KOPT-K1 (cell line): ENCODE measurements around the gene MSANTD2.
A peak's percentile ranks its signal among the peaks of the same experiment; 100 is the strongest.
"Not testable (repeated sequence)": the region's sequence is repeated elsewhere in the genome, so short reads cannot be mapped to it uniquely, and the experiment has no call there.

Source experiments
- H3K27ac ChIP-seq: fragments of 200-600 bp; sonication (generic); 2 replicates; pipeline ENCODE4 v1.5.1; 2016; ENCODE audit warnings: antibody characterized with exemption, mild to moderate bottlenecking, low read depth, low read length; ENCODE audit not compliant: poor library complexity, severe bottlenecking
- H3K36me3 ChIP-seq: fragments of 200-600 bp; sonication (generic); 2 replicates; pipeline ENCODE4 v1.5.1; 2017; ENCODE audit warnings: antibody characterized with exemption, mild to moderate bottlenecking, low read length, moderate library complexity; ENCODE audit not compliant: insufficient read depth
- H3K9me3 ChIP-seq: fragments of 200-600 bp; sonication (generic); 2 replicates; pipeline ENCODE4 v1.5.1; 2017; ENCODE audit warnings: antibody characterized with exemption, low read length, mild to moderate bottlenecking; ENCODE audit not compliant: insufficient read depth, poor library complexity, severe bottlenecking

MSANTD2 gene

DNA sequence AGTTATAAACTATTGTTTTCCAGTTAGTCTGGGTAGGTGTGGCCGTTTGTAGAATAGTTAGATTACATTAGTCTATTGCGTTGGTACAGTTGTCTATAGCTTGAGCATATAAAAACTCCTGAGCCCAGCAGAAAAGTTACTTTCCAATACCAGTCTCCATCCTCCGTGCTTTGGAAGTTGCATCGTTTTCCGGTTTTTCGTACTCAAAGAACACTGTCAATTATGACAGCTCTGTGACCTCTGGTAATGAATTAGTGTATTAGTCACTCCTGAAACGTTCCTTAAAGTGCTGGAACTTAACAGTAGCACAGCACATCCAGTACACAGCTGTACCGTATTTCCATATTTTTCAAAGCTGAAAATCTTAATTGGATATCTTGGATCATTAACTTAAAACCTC lies 808 bp upstream of the MSANTD2 start:
- Histone ChIP-seq H3K9me3 (no peaks in the 10 kb centered on the region), H3K36me3 (no peaks in the 10 kb centered on the region), H3K27ac (no peak overlapping the region)

DNA sequence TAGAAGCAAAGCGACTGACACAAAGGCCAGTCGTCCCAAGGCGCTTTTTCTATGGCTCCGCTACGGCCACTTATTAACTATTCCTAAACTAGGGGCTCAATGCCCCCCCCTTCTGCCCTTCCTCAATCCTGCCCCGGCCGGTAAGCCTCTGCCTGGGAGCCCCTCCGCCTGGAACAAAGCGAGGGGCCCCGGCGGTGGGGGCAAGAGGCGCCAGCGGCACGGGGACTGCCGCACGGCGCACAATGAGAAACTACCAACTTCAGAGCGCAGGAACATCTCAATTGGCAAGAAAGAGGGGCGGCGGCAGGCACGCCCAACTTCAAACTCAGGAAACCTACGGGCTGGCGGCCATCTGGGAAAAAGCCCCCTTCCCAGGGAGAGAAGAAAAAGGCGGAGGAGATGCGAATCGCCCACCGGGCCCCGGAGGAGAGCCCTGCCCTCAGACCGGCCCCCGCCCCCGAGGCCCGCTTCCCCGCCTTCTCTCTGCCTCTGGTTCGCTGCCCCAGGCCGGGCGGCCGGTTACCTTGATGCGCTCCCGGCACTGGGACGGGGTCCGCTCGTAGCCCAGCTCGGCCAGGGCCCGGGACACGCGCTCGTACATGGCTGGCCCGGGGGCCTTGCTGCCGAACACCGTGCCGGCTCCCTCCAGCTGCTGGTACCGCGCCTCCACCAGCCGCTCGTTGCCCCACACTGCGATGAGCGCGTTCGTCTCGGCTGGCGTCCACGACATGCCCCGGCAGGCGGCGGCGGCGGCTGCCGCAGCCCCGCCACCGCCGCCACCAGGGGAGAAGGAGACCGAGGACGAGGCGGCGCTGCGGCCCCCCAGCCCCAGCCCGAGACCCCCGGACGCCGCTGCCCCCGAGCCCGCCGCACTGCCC lies 619 bp downstream of the MSANTD2 start:
- Histone ChIP-seq H3K27ac (peak overlapping the region; percentile 61), H3K36me3 (no peaks in the 10 kb centered on the region), H3K9me3 (no peaks in the 10 kb centered on the region)

DNA sequence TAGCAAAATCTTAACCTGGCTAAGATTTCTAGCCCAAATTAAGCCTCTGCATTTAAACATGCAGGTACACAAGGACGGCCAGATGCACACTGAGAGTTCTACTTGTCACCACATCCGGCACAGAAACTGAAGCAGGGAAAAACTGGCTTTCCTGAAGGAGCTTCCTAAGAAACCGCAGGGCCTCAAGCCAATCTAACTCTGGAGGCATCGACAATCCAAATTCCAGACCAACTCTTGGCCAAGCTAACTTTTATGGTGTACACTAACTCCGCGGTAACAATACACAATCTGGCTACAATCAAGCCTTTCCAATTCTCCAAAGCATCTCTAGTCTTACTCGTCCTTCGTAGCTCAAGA lies 1.2 kb downstream of the MSANTD2 start:
- H3K27ac ChIP-seq: no peak overlapping the region

DNA sequence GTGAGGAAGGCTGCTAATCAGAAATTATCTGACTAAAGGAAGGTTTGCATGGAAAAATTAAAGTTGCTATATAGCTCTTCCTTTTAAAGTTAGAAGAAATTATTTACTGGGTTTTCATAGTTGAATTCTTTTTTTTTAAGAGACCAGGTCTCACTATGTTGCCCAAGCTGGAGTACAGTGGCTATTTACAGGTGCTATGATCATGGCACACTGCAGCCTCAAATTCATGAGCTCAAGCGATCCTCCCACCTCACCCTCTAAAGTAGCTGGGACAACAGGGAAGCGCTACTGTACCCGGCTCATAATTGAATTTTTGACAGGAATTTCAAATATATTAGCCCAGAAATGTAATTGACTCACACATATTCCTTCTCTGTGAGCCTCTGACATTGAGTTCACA lies 3.9 kb downstream of the MSANTD2 start:
- Histone ChIP-seq H3K27ac (no peak overlapping the region), H3K36me3 (no peaks in the 10 kb centered on the region), H3K9me3 (no peaks in the 10 kb centered on the region)

More for the DNA sequence above, 1.2 kb downstream of the MSANTD2 start:
- Histone ChIP-seq H3K9me3 (no peaks in the 10 kb centered on the region), H3K36me3 (no peaks in the 10 kb centered on the region)

DNA sequence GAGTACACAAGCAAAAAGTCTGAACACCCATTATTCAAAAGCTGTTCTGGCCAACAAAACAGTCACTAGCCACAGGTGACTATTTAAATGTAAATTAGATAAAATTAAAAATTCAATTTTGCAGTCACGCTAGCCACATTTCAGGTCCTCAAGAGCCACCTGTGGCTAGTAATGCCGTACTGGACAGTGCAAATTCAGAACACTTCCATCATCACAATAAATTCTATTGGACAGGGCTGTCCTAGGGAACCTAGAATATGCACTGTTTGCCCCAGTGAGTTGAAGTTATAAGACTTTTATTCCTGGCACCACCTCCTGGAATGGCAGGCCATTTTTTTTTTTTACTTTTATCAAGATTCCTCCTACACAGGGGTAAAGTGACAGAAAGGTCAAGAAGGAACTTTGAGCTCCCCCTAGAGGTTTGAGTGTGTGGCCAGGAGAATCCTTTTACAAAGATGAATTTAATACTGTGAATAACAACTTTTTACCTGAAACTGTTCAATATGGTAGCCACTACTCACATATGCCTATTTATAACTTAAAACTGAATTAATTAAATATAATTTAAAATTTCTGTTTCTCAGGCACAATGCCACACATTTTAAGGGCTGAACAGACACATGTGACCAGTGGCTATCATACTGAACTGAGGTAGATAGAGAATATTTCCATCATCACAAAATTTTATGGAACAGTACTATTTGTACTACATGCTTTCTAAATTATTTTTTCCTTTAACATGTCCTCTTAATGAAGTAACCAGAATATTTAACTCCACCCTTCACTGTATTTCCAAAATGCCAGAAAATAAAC lies 6.5 kb downstream of the MSANTD2 start:
- no peaks in the 10 kb centered on the region for H3K9me3 ChIP-seq
- H3K36me3 ChIP-seq: no peaks in the 10 kb centered on the region
- no peak overlapping the region for H3K27ac ChIP-seq

DNA sequence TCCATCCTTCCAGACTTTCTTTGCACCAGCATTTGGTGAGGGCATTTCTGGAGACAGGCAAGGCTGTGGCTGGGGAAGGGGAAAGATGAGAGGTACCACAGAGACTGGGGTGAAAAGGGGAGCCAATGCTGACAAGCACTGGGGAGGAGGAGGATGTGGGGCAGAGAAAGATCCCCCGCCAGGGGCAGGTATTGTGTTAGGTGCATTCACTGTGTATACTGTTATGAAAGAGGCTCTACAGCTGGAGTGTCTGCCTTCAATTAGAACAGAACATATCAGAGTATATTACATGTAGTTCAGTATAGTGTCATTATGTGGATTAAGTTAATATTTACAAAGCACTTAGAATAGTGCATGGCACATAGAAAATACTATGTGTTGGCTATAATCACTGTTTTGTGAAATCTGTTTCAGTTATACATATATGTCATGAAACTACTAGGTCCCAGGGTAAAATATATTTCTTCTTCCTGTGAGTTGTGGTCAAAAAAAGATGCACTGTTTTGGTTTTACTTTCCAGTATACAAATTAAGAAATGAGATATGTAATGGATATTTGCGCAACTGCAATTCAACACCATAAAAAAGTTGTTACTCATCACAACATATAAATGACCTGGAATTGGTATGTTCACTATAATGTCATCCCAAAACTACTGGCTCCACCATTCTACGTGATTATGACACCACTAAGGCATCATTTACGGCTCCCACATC lies 8.4 kb downstream of the MSANTD2 start:
- no peak overlapping the region for H3K27ac ChIP-seq
- no peaks in the 10 kb centered on the region for H3K9me3 ChIP-seq
- H3K36me3 ChIP-seq: no peaks in the 10 kb centered on the region

DNA sequence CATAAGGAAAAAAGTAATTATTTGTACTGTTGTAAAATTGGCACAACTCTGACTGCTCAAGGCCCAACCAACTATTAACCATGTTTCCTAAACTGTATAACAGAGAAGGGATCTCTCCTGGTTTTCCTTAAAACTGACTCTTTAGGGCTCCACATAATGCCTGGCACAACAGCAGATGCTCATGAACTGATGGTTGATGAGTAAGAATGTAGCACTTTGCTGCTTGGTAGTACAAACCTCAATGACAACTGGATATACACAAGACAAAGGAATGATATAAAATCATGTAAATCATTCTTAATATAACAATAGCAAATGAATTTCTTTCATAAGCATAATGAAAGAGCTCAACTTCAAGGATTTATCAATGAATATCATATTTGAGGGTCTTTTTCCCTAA lies 11.7 kb downstream of the MSANTD2 start:
- Histone ChIP-seq H3K36me3 (no peaks in the 10 kb centered on the region), H3K9me3 (no peaks in the 10 kb centered on the region), H3K27ac (no peak overlapping the region)

DNA sequence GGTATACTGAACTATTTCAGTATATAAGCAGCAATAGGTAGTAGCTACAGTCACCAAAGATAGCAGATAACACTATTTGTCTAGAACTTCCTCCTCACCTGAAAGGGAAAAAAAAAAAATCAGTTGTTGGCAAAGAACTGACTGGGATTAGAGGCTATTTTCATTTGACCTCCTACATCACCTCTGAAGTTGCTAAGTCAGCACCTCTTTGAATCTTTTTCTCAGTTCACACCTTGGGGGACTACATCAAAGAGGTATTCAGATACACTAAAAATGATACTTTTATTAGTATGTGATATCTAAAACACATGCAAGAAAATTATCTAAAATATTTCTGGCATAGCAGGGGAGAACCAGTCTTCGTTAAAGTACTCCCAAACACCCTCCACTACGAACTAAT lies 16.2 kb downstream of the MSANTD2 start:
- Histone ChIP-seq H3K27ac (no peak overlapping the region), H3K36me3 (no peaks in the 10 kb centered on the region), H3K9me3 (no peaks in the 10 kb centered on the region)

DNA sequence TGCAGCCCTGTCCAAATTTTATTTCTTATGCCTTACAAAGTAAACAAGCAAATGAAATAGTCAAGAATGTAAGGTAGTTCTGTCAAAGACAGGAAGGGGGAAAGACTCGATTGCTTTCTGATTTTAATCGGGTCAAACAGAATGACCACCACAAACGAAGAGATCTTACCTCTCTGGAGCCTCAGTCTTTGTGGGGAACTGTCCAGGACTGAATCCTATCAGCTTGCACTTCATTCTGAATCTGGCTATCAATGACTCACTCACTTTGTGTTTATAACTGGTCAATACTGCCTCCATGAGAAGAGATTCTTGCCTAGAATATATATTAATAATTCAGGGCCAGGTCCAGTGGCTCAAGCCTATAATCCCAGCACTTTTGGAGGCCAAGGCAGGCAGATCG lies 17.2 kb downstream of the MSANTD2 start:
- Histone ChIP-seq H3K36me3 (no peaks in the 10 kb centered on the region), H3K9me3 (no peaks in the 10 kb centered on the region), H3K27ac (no peak overlapping the region)

DNA sequence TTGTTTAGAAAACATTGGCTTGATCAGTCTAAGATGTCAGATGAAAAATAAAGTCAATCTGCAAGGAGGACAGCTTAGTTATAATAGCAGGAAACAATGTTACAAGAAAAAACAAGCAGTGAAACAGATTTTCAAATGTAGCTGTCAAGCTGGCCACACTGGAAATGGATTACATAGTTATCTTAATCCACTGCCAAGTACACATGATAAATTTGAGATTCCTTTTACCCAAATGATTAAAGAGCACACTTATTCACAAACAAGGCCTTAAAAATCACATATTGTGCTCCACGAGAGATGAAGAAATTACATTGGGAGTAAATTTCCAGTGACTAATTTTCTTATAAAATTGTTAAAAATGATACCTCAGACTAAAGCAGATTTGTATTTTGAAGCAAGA lies 20.6 kb downstream of the MSANTD2 start:
- Histone ChIP-seq H3K36me3 (no peaks in the 10 kb centered on the region), H3K27ac (no peak overlapping the region), H3K9me3 (no peaks in the 10 kb centered on the region)

DNA sequence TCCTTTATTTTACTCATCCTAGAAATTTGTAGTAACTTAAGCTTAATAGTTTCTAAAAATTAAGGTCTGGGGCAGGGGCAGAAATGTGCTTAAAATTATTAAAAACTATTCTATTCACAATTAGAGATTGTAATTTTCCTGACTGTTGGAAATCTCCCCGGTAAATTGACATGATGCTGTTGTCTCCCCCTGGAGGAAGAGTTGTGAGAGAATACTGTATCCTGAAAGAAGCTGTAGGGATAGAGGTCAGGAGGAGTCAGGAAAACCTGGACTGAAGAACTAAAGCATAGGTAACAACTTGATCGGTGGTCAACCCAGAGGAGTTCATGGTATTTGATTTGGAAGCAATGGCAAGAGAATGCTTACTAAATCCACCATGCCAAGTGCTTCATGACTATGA lies 21.9 kb downstream of the MSANTD2 start:
- no peak overlapping the region for H3K27ac ChIP-seq
- H3K9me3 ChIP-seq: no peaks in the 10 kb centered on the region
- H3K36me3 ChIP-seq: no peaks in the 10 kb centered on the region

DNA sequence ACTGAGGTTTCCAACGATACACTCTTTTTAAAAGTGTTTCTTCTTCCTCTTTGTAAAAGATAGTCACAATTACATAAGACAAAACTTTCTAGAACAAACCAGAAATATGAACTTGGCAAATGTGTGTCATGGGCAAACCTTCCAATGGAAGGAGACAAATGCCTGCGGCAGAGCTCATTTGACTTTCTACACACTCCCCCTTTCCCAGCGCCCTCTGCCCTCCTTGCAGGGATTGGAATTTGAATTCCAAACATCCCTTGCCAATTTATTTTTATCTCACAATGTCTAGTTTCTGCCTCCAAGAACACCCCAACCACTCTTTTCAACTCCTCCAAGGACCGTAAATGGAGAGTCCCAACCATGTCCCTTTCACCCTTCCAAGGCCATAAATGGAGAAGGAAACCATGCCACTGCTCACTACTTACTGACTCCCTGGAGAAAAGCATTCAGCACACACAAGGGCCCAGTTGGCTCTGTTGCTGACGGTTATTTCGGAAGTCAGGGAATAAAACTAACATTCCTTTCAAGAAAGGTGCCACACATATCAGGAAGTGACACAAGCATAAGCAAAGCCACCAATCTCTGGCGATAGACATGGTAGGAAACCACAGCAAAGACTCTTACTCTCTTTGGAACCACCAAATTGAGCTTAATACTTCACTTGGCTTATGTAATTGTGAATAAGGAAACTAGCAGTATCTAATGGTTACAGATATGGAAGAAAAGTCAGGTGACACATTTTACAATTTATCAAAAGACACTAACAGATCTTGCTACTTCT lies 23.2 kb downstream of the MSANTD2 start:
- no peaks in the 10 kb centered on the region for H3K9me3 ChIP-seq
- H3K27ac ChIP-seq: no peak overlapping the region
- no peaks in the 10 kb centered on the region for H3K36me3 ChIP-seq

DNA sequence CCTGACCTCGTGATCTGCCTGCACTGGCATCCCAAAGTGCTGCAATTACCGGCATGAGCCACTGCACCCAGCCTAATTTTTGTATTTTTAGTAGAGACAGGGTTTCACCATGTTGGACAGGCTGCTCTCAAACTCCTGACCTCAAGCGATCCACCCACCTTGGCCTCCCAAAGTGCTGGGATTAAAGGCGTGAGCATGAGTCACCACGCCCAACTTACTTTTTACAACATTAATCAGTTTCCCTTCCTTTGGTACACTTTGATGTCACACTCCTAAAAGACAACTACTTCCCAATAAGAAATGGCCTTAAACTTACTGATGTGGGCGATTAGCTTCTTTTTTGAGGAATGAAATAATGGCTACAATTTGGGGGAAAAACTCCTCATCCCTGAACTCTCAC lies 29.2 kb downstream of the MSANTD2 start:
- not testable (repeated sequence) for H3K9me3 ChIP-seq, H3K27ac ChIP-seq
- peaks cover 21% of the 10 kb centered on the region for H3K36me3 ChIP-seq

DNA sequence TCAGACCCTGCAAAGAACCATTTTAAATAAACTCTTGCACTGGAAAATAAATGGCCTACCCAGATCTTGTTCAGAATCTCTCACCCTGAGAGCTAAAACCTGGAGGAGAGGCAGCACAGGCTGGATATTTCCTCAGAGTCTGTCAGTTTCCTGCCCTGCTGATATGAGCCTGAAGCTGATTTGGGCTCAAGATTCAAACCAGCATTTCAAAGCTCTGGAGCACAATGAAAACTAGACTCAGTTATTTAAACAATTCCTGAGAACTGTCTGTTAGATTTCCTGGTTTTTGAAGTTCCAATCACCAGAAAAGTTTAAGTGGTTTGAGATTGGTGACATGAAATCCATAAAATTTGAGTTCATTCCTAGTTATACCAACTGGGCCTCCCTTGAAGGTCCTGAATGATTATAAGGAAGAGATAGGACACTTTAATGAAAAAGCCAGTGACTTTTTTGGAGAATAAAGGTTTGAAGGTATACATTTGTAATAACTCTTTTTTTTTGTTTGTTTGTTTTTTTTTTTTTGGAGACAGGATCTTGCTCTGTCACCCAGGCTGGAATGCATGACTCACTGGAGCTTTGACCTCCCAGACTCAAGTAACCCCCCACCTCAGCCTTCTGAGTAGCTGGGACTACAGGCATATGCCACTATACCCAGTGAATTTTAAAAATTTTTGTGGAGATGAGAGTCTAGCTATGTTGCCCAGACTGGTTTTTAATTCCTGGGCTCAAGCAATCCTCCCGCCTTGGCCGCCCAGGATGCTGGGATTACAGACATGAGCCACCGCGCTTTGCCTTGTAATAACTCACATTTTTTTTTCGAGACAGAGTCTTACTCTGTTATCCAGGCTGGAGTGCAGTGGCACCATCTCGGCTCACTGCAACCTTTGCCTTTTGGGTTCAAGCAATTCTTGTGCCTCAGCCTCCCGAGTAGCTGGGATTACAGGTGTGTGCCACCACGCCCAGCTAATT lies 30.1 kb downstream of the MSANTD2 start:
- peaks cover 21% of the 10 kb centered on the region for H3K36me3 ChIP-seq
- no peaks in the 10 kb centered on the region for H3K9me3 ChIP-seq
- H3K27ac ChIP-seq: no peak overlapping the region
